CD4-positive, alpha-beta T cell (primary cell): ENCODE results near the gene FAM3B. TPM values are rescaled to one million over a fixed set of nuclear protein-coding genes. Genes with fewer than 3 reads are reported as not detected.

Source experiments
- ATAC-seq: fragments of 200-7000 bp; cut with Tn5 transposase; one replicate; pipeline ENCODE4 v1.10.0; 2022; ENCODE audit warnings: mild to moderate bottlenecking; ENCODE audit not compliant: poor library complexity
- CTCF ChIA-PET: fragments of 350-600 bp; sonication (Branson Sonifier 250); formaldehyde crosslinking; loops from one replicate; lab custom pipeline; 2021; ENCODE audit warnings: antibody characterized with exemption, inconsistent platforms; lab: Charles Lee
- POLR2A ChIA-PET: fragments of 350-600 bp; sonication (Branson Sonifier 250); formaldehyde crosslinking; loops from one replicate; lab custom pipeline; 2021; ENCODE audit warnings: antibody characterized with exemption, inconsistent platforms; lab: Charles Lee
- DNase-seq, 14 experiments: peaks; one replicate each; pipeline ENCODE4 v3.0.0-alpha.2; 2013 to 2020; ENCODE audit warnings: mixed read lengths in 2 of 14
- H3K27ac ChIP-seq, 2 donors: one replicate each; pipeline versions ENCODE4 v1.5.1 to v1.7.0; 2013; ENCODE audit warnings: low read length in 2 of 2, low read depth in 1 of 2, mild to moderate bottlenecking in 1 of 2
- H3K27me3 ChIP-seq, 2 experiments: 1 replicate in 1 of 2; 2 replicates in 1 of 2; pipeline versions ENCODE4 v1.6.1 to v1.7.0; 2013; ENCODE audit warnings: low read length in 2 of 2, control low read depth in 1 of 2, mild to moderate bottlenecking in 1 of 2, moderate library complexity in 1 of 2; ENCODE audit not compliant: insufficient read depth in 2 of 2, control insufficient read depth in 1 of 2
- H3K36me3 ChIP-seq: one replicate; pipeline ENCODE4 v1.6.1; 2013; ENCODE audit warnings: low read length, control low read depth; ENCODE audit not compliant: insufficient read depth
- H3K4me1 ChIP-seq: one replicate; pipeline ENCODE4 v1.6.1; 2013; ENCODE audit warnings: low read length, control low read depth; ENCODE audit not compliant: insufficient read depth
- H3K4me3 ChIP-seq: one replicate; pipeline ENCODE4 v1.5.1; 2013; ENCODE audit warnings: mild to moderate bottlenecking, low read length, moderate library complexity
- H3K9me3 ChIP-seq, 2 experiments: 1 replicate in 1 of 2; 2 replicates in 1 of 2; pipeline versions ENCODE4 v1.6.1 to v1.7.0; 2013; ENCODE audit warnings: low read length in 2 of 2, mild to moderate bottlenecking in 2 of 2, control low read depth in 1 of 2, moderate library complexity in 1 of 2; ENCODE audit not compliant: control insufficient read depth in 1 of 2, insufficient read depth in 1 of 2
- H3K27ac Mint-ChIP-seq: one replicate; pipeline ENCODE4 v1.8.0; 2020; ENCODE audit warnings: mixed read lengths
- H3K27me3 Mint-ChIP-seq: one replicate; pipeline ENCODE4 v1.8.0; 2021; ENCODE audit warnings: mixed read lengths
- H3K36me3 Mint-ChIP-seq: one replicate; pipeline ENCODE4 v1.8.0; 2021; ENCODE audit warnings: low read depth, mixed read lengths
- H3K4me1 Mint-ChIP-seq: one replicate; pipeline ENCODE4 v1.8.0; 2021; ENCODE audit warnings: low read depth, mixed read lengths
- H3K4me3 Mint-ChIP-seq: one replicate; pipeline ENCODE4 v1.8.0; 2020; ENCODE audit warnings: mild to moderate bottlenecking, mixed read lengths
- H3K9me3 Mint-ChIP-seq: one replicate; pipeline ENCODE4 v1.8.0; 2020; ENCODE audit warnings: mixed read lengths
- intact Hi-C, 2 experiments: fragments of 100-400 bp; cut with DNase I in 1 of 2; cut with micrococcal nuclease in 1 of 2; formaldehyde crosslinking; loops; one replicate each; pipeline versions ENCODE4 v1.15.1 to v1.9.0; 2023 to 2025; cut with DNase I, micrococcal nuclease
- total RNA-seq, 174 experiments: library from RNA in 2 of 174; stranded (reverse) in 2 of 174; gene quantifications; one replicate each; pipeline ENCODE4 v1.2.3 and lab custom pipeline; 2021 to 2026
- TF ChIP-seq, protein P1 (sequence below): fragments of 200-600 bp; IDR thresholded peaks from one replicate; pipeline ENCODE4 v1.8.0; 2022; ENCODE audit warnings: antibody characterized with exemption, mild to moderate bottlenecking

FAM3B gene
- total RNA-seq, 2 experiments from 2014 or later = not detected

DNA sequence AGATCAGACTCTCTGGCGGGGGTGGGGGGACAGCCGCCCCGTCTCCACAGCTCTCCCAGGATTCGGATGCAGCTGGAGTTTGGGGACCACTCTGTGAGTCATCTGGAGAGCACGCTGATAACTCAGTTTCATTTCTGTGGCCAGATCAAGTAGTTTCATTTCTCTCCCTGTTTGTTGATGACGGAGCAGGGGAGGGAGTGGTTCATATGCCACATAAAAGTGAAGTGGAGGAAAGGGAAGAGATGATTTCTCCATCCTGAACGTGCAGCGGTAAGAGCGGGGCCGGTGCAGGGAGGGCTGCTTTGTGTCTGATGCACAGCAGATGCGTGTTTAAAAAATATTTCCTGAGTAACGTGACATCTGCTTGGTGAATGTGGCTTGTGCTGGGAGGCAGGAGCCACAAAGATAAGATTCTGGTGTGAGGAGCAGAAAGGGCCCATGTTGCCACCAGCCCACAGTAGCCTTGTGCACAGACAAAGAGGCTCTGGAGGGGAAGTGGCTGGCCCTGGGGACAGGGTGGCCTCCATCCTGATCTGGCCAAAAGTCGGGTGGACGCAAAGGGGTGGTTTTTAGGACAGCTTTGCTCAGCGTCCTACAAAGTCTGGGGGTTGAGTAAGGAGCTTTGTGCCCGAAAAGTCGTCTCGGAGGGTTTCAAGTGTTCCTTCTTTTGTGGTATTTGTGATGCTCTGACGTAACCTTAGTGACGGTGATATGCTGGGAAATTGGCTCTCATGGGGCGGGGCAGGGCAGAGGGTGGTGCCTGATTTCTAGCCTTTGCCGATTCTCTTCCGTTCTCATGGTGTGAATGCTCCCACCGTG is 45.4 kb downstream of the FAM3B start, which contains the start of gene MX2:
Gene MX2, plus strand, starts transcription at position 242 of the 819 bp plus-strand sequence. CDS start 14,880 bp downstream, outside the sequence.
- ATAC-seq (peak; percentile 79), DNase-seq (peak; percentile 67 to 96 (median 81))
- peak within 1 kb of the TSS; percentile 93 for H3K4me3 Mint-ChIP-seq
- TF ChIP-seq, protein P1, sequence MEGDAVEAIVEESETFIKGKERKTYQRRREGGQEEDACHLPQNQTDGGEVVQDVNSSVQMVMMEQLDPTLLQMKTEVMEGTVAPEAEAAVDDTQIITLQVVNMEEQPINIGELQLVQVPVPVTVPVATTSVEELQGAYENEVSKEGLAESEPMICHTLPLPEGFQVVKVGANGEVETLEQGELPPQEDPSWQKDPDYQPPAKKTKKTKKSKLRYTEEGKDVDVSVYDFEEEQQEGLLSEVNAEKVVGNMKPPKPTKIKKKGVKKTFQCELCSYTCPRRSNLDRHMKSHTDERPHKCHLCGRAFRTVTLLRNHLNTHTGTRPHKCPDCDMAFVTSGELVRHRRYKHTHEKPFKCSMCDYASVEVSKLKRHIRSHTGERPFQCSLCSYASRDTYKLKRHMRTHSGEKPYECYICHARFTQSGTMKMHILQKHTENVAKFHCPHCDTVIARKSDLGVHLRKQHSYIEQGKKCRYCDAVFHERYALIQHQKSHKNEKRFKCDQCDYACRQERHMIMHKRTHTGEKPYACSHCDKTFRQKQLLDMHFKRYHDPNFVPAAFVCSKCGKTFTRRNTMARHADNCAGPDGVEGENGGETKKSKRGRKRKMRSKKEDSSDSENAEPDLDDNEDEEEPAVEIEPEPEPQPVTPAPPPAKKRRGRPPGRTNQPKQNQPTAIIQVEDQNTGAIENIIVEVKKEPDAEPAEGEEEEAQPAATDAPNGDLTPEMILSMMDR = no peak
- H3K4me1 Mint-ChIP-seq = peaks cover 61% of the 10 kb centered on the region
- peak within 1 kb of the TSS; percentile 98 for H3K27ac Mint-ChIP-seq
- peaks cover 47% of the 10 kb centered on the region for H3K36me3 Mint-ChIP-seq
- no peaks in the 10 kb centered on the region for H3K27me3 Mint-ChIP-seq
- intact Hi-C loops = loop anchor here in 1 of 2 experiments (2.0 to 5.0 kb wide), 2 partner anchors 65 to 700 kb away; partner anchors contain the start of gene MX1
- H3K9me3 Mint-ChIP-seq = no peaks in the 10 kb centered on the region
- H3K9me3 ChIP-seq = peaks cover 0 to 5% of the 10 kb centered on the region in 2 experiments
- H3K4me1 ChIP-seq = peaks cover 50% of the 10 kb centered on the region
- peak within 1 kb of the TSS; percentile 95 to 98 for H3K27ac ChIP-seq
- peaks cover 30% of the 10 kb centered on the region for H3K36me3 ChIP-seq
- no peaks in the 10 kb centered on the region for H3K27me3 ChIP-seq
- POLR2A ChIA-PET = interaction anchor here (0.7 to 4.9 kb wide), 9 partner anchors 10 to 97 kb away, joined by 3 to 76 read pairs (median 4); partner anchors contain the start of gene MX1
- peak within 1 kb of the TSS; percentile 89 for H3K4me3 ChIP-seq
- CTCF ChIA-PET = no interaction called here

DNA sequence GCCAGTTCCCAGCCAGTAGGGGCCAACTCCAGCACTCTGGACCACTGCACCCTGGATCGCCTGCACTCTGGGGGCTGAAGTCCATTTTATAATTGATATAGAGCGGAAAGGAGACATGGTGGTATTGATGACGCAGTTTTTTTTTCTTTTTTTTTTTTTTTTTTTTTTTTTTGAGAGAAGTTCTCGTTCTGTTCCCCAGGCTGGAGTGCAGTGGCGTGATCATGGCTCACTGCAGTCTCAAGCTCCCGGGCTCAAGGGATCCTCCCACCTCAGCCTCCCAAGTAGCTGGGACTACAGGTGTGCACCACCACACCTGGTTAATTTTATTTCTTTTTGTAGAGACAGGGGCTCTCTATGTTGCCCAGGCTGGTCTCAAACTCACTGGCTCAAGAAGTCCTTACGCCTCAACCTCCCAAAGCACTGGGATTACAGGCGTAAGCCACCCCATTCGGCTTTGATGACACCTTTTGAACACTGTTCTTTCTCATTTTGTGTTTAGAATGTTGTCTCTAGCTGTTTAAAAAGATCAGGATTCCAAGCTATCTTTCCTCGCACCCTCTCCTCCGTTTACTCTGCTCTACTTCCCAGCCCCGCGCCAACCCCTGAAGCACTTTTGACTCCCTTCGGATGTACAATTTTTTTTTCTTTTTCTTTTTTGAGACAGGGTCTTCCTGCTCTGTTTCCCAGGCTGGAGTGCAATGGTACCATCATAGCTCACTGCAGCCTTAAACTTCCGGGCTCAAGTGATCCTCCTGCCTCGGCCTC is 46.2 kb downstream of the FAM3B start:
- no peaks in the 10 kb centered on the region for H3K27me3 Mint-ChIP-seq
- Histone ChIP-seq H3K4me1 (peaks cover 54% of the 10 kb centered on the region), H3K36me3 (peaks cover 36% of the 10 kb centered on the region), H3K27ac (peak overlapping the region; percentile 95 to 98), H3K4me3 (peak overlapping the region; percentile 89), H3K27me3 (no peaks in the 10 kb centered on the region), H3K9me3 (peaks cover 0 to 5% of the 10 kb centered on the region in 2 experiments)
- H3K4me1 Mint-ChIP-seq = peaks cover 67% of the 10 kb centered on the region
- H3K27ac Mint-ChIP-seq = peak overlapping the region; percentile 98
- ChIA-PET CTCF (no interaction called here), POLR2A (interaction anchor here (0.7 to 4.9 kb wide), 5 partner anchors 9 to 96 kb away, joined by 3 to 76 read pairs (median 12); partner anchors contain the start of gene MX1)
- peak overlapping the region; percentile 93 for H3K4me3 Mint-ChIP-seq
- peak in 2 of 14 experiments; percentile 22 to 23 for DNase-seq
- peaks cover 54% of the 10 kb centered on the region for H3K36me3 Mint-ChIP-seq
- intact Hi-C loops = loop anchor here in 1 of 2 experiments (2.0 to 5.0 kb wide), 2 partner anchors 64 to 700 kb away; partner anchors contain the start of gene MX1
- no peaks in the 10 kb centered on the region for H3K9me3 Mint-ChIP-seq
- peak; percentile 24 for ATAC-seq
- TF ChIP-seq, protein P1 = no peak
